Fibroblast of lung (primary cell): ENCODE results near the gene RUNX1.

Experiments
- EZH2 ChIP-seq: IDR thresholded peaks from 2 replicates; pipeline ENCODE4 v1.5.1; 2012; ENCODE audit warnings: low read length, control low read depth, mild to moderate bottlenecking; ENCODE audit errors: missing control alignments
- TF ChIP-seq, protein P1 (sequence below), 2 donors: IDR thresholded peaks in 1 of 2; conservative IDR thresholded peaks in 1 of 2; 1 replicate in 1 of 2; 2 replicates in 1 of 2; pipeline ENCODE4 v1.5.1; 2011 to 2012; ENCODE audit warnings: low read length in 2 of 2, control low read depth in 1 of 2, inconsistent platforms in 1 of 2, low read depth in 1 of 2, mild to moderate bottlenecking in 1 of 2

DNA sequence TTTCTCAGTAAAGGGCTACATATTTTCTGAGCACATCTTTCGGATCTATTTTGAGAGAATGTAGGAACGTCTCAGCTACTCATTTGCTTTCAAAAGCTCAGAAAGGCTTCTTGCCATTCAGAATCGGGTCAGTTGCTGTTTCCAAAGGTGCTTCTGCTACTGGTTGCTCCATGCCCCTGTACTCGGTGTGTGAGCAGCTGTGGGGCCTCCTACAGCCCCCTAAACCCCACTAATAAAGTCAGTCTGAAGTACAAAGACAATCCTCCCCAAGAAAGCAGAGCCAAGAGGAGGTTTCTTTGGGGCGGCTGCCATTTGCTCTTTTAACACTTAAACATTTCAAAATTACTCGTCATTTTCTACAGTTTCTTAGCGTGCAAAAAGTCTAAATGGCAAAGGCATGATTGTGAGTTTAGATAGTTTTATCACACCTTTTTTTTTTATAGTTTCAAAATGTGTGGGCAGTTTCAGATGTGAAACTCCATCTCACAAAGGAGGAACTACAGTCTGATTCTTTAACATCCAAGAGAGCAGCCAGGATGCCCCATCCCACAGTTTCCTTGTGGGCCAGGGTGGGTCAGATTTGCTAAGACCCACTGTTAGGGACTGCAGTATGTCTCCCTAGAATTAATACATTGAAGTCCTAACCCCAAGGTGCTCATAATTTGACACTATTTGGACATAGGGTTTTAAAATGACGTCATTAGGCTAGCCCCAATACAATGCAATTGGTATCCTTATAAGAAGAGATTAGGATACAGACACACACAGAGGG lies 4.1 kb downstream of the RUNX1 start:
- TF ChIP-seq, protein P1, sequence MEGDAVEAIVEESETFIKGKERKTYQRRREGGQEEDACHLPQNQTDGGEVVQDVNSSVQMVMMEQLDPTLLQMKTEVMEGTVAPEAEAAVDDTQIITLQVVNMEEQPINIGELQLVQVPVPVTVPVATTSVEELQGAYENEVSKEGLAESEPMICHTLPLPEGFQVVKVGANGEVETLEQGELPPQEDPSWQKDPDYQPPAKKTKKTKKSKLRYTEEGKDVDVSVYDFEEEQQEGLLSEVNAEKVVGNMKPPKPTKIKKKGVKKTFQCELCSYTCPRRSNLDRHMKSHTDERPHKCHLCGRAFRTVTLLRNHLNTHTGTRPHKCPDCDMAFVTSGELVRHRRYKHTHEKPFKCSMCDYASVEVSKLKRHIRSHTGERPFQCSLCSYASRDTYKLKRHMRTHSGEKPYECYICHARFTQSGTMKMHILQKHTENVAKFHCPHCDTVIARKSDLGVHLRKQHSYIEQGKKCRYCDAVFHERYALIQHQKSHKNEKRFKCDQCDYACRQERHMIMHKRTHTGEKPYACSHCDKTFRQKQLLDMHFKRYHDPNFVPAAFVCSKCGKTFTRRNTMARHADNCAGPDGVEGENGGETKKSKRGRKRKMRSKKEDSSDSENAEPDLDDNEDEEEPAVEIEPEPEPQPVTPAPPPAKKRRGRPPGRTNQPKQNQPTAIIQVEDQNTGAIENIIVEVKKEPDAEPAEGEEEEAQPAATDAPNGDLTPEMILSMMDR (conservative IDR thresholded peaks at IDR 0.05 in 1 of 2, IDR thresholded peaks at IDR 0.05 in 1 of 2; ENCODE audit: low read depth in 1 of 2, low read length in 2 of 2) = no peak
- TF ChIP-seq EZH2 = no peak
